HG03439 (cell line): ENCODE measurements around the gene GNAI2.

Experiments used
- ATAC-seq: cut with Tn5 transposase; IDR thresholded peaks from one replicate; pipeline ENCODE4 v1.9.1; 2021; ENCODE audit warnings: mild to moderate bottlenecking, moderate library complexity; ENCODE audit not compliant: unreplicated experiment

Gene GNAI2

GRCh38 chr3:50235716-50236483, at the start of gene GNAI2:
Gene GNAI2 (plus strand): TSS chr3:50236204. CDS start chr3:50236336, 132 bp downstream.
- peak; percentile 93 for ATAC-seq

GRCh38 chr3:50187750-50188149, 48.3 kb upstream of the GNAI2 start:
- no peak for ATAC-seq

- no peak for ATAC-seq
These were observed 46.7 kb upstream of the GNAI2 start for GRCh38 chr3:50189274-50189673.

- no peak for ATAC-seq
These were observed 46.0 kb upstream of the GNAI2 start for GRCh38 chr3:50189989-50190388.

GRCh38 chr3:50190936-50191660, 44.9 kb upstream of the GNAI2 start, which contains the start of gene GNAT1:
Gene GNAT1 (plus strand): TSS chr3:50191610. CDS start chr3:50191726, 116 bp downstream.
- ATAC-seq: no peak

GRCh38 chr3:50192124-50192523, 43.9 kb upstream of the GNAI2 start:
- no peak for ATAC-seq

GRCh38 chr3:50192689-50193141, 43.3 kb upstream of the GNAI2 start:
- no peak for ATAC-seq

- ATAC-seq: no peak
These were observed 42.7 kb upstream of the GNAI2 start for GRCh38 chr3:50193286-50193685.

- no peak for ATAC-seq
These were observed 42.3 kb upstream of the GNAI2 start for GRCh38 chr3:50193746-50194127.

- ATAC-seq: no peak
These were observed 41.7 kb upstream of the GNAI2 start for GRCh38 chr3:50194128-50194902.

- no peak for ATAC-seq
These were observed 41.0 kb upstream of the GNAI2 start for GRCh38 chr3:50194903-50195500.

GRCh38 chr3:50195501-50196252, 40.3 kb upstream of the GNAI2 start:
- ATAC-seq: no peak

- ATAC-seq: no peak
These were observed 39.7 kb upstream of the GNAI2 start for GRCh38 chr3:50196253-50196801.

GRCh38 chr3:50201573-50202315, 34.3 kb upstream of the GNAI2 start:
- ATAC-seq: no peak

GRCh38 chr3:50202353-50203112, 33.5 kb upstream of the GNAI2 start:
- ATAC-seq: no peak

- ATAC-seq: no peak
These were observed 32.7 kb upstream of the GNAI2 start for GRCh38 chr3:50203113-50203808.

GRCh38 chr3:50203809-50204803, 31.9 kb upstream of the GNAI2 start:
- ATAC-seq: no peak
